Neural cell (in vitro differentiated cells): ENCODE data around the gene ZNF503.
A peak's percentile ranks its signal among the peaks of the same experiment; 100 is the strongest.

Experiments used
- CTCF ChIP-seq: fragments of 450-650 bp; IDR thresholded peaks from 2 replicates; pipeline ENCODE4 v1.5.1; 2014; ENCODE audit warnings: antibody characterized with exemption, mild to moderate bottlenecking, moderate library complexity; ENCODE audit not compliant: poor library complexity, severe bottlenecking
- EP300 ChIP-seq: fragments of 450-650 bp; conservative IDR thresholded peaks from 2 replicates; pipeline ENCODE4 v1.6.1; 2014; ENCODE audit warnings: antibody characterized with exemption, mild to moderate bottlenecking, moderate library complexity; ENCODE audit not compliant: poor library complexity, severe bottlenecking
- EZH2 ChIP-seq: fragments of 200-600, 300-800 bp; shearing (Covaris generic), sonication (generic); IDR thresholded peaks from 2 replicates; pipeline ENCODE4 v1.6.1; 2014; ENCODE audit warnings: antibody characterized with exemption, low read length, borderline replicate concordance, mild to moderate bottlenecking; ENCODE audit not compliant: insufficient read depth, poor library complexity, severe bottlenecking
- POLR2AphosphoS5 ChIP-seq: IDR thresholded peaks from 2 replicates; pipeline ENCODE4 v1.6.1; 2012
- RAD21 ChIP-seq: fragments of 450-650 bp; conservative IDR thresholded peaks from 2 replicates; pipeline ENCODE4 v1.6.1; 2014; ENCODE audit warnings: antibody characterized with exemption, mild to moderate bottlenecking, moderate library complexity
- REST ChIP-seq: IDR thresholded peaks from 2 replicates; pipeline ENCODE4 v1.6.1; 2012; ENCODE audit warnings: borderline replicate concordance
- SMC3 ChIP-seq: fragments of 450-650 bp; conservative IDR thresholded peaks from 2 replicates; pipeline ENCODE4 v1.6.1; 2014; ENCODE audit warnings: antibody characterized with exemption, mild to moderate bottlenecking, moderate library complexity; ENCODE audit not compliant: poor library complexity

GRCh38 chr10:75403939-75404814 is 2.6 kb upstream of the ZNF503 start:
- TF ChIP-seq POLR2AphosphoS5 = peak; percentile 35
- peak; percentile 28 for TF ChIP-seq REST
- TF ChIP-seq CTCF = no peak
- no peak for TF ChIP-seq EP300
- TF ChIP-seq RAD21 = no peak
- no peak for TF ChIP-seq SMC3
- no peak for TF ChIP-seq EZH2
